HCT116 (cell line): ENCODE measurements around the gene TES. TPM values are rescaled to one million over a fixed set of nuclear protein-coding genes. Genes with fewer than 3 reads are reported as not detected.

Experiments
- ATAC-seq: fragments of 200-7000 bp; cut with Tn5 transposase; 2 replicates; pipeline ENCODE4 v1.9.1; 2020; ENCODE audit warnings: mild to moderate bottlenecking, moderate library complexity
- BruUV-seq: library from RNA; stranded (reverse); fragments of 400-500 nt; replicated peaks from 2 replicates; lab custom pipeline; 2021; lab: Mats Ljungman, UMichigan
- CTCF ChIA-PET: fragments of 300-600 bp; sonication (Branson Sonifier 250); formaldehyde crosslinking; loops from one replicate; lab custom pipeline; 2021; ENCODE audit warnings: antibody characterized with exemption; lab: Charles Lee
- POLR2A ChIA-PET: fragments of 300-600, 350-600 bp; sonication (Branson Sonifier 250); formaldehyde crosslinking; loops from one replicate; lab custom pipeline; 2021; ENCODE audit warnings: antibody characterized with exemption; lab: Charles Lee
- RAD21 ChIA-PET, 2 experiments: fragments of 300-600 bp; sonication (Branson Sonifier 250); formaldehyde crosslinking; loops; one replicate each; lab custom pipeline; 2023; ENCODE audit warnings: low total read pairs in 2 of 2; ENCODE audit not compliant: uncharacterized antibody in 2 of 2, unreplicated experiment in 2 of 2, low non-redundant PET in 1 of 2; lab: Charles Lee
- DNase-seq: peaks from one replicate; pipeline ENCODE4 v3.0.0-alpha.2; 2010; ENCODE audit warnings: low read depth, low spot score
- H2AFZ ChIP-seq: fragments of 200-600 bp; shearing (Covaris generic), sonication (generic); 2 replicates; pipeline ENCODE4 v1.6.1; 2017; ENCODE audit warnings: low read depth, mixed run types, mixed read lengths, antibody characterized with exemption, low read length; ENCODE audit not compliant: poor library complexity, severe bottlenecking
- H3K27ac ChIP-seq: 2 replicates; pipeline ENCODE4 v1.5.1; 2012; ENCODE audit warnings: low read depth, low read length
- H3K27me3 ChIP-seq: fragments of 200-600 bp; sonication (generic); 2 replicates; pipeline ENCODE4 v1.6.1; 2016; ENCODE audit warnings: mixed run types, low read length, mixed read lengths; ENCODE audit not compliant: insufficient read depth
- H3K36me3 ChIP-seq, 2 experiments: fragments of 200-500 bp in 1 of 2; fragments of 200-600 bp in 1 of 2; sonication (Bioruptor generic) in 1 of 2; sonication (generic) in 1 of 2; 2 replicates each; pipeline versions ENCODE4 v1.5.1 to v1.6.1; 2014 to 2016; ENCODE audit warnings: low read length in 2 of 2, inconsistent platforms in 1 of 2, mixed read lengths in 1 of 2, mixed run types in 1 of 2; ENCODE audit not compliant: insufficient read depth in 2 of 2, control insufficient read depth in 1 of 2
- H3K4me1 ChIP-seq, 2 experiments: fragments of 200-600 bp in 1 of 2; sonication (generic) in 1 of 2; 2 replicates each; pipeline versions ENCODE4 v1.5.1 to v1.6.1; 2012 to 2017; ENCODE audit warnings: low read length in 2 of 2, inconsistent platforms in 1 of 2, mild to moderate bottlenecking in 1 of 2, mixed read lengths in 1 of 2, mixed run types in 1 of 2, moderate library complexity in 1 of 2; ENCODE audit not compliant: insufficient read depth in 2 of 2, control insufficient read depth in 1 of 2
- H3K4me2 ChIP-seq: fragments of 200-600 bp; sonication (generic); 2 replicates; pipeline ENCODE4 v1.6.1; 2017; ENCODE audit warnings: mixed run types, low read length, mixed read lengths
- H3K4me3 ChIP-seq, 2 experiments: fragments of 200-600 bp in 1 of 2; sonication (generic) in 1 of 2; replicated peaks in 1 of 2; 2 replicates each; pipeline ENCODE4 v1.5.1; 2011 to 2016; ENCODE audit warnings: low read length in 2 of 2, control low read depth in 1 of 2, low read depth in 1 of 2, mild to moderate bottlenecking in 1 of 2, mixed read lengths in 1 of 2, mixed run types in 1 of 2
- H3K79me2 ChIP-seq: fragments of 200-600 bp; sonication (generic); 2 replicates; pipeline ENCODE4 v1.6.1; 2017; ENCODE audit warnings: mild to moderate bottlenecking, mixed run types, low read length, moderate library complexity, mixed read lengths; ENCODE audit not compliant: insufficient read depth
- H3K9ac ChIP-seq: fragments of 200-600 bp; sonication (generic); 2 replicates; pipeline ENCODE4 v1.6.1; 2016; ENCODE audit warnings: low read length, mixed read lengths
- H3K9me2 ChIP-seq: fragments of 200-600 bp; sonication (generic), shearing (Covaris generic); 2 replicates; pipeline ENCODE4 v1.6.1; 2017; ENCODE audit warnings: mixed run types, mild to moderate bottlenecking, moderate library complexity; ENCODE audit not compliant: insufficient read depth
- H3K9me3 ChIP-seq, 2 experiments: fragments of 200-500 bp in 1 of 2; fragments of 200-600 bp in 1 of 2; sonication (Bioruptor generic) in 1 of 2; sonication (generic) in 1 of 2; 2 replicates each; pipeline ENCODE4 v1.6.1; 2014 to 2017; ENCODE audit warnings: low read length in 2 of 2, mixed read lengths in 2 of 2, inconsistent platforms in 1 of 2, low read depth in 1 of 2, mild to moderate bottlenecking in 1 of 2, mixed run types in 1 of 2, moderate library complexity in 1 of 2; ENCODE audit not compliant: control insufficient read depth in 1 of 2, insufficient read depth in 1 of 2
- H4K20me1 ChIP-seq: fragments of 200-600 bp; sonication (generic), shearing (Covaris generic); 2 replicates; pipeline ENCODE4 v1.6.1; 2017; ENCODE audit warnings: mixed run types, mild to moderate bottlenecking, moderate library complexity; ENCODE audit not compliant: insufficient read depth
- ELF1 ChIP-seq: IDR thresholded peaks from 2 replicates; pipeline ENCODE4 v1.6.1; 2012; ENCODE audit warnings: low read depth, borderline replicate concordance
- EZH2 ChIP-seq: fragments of 200-600 bp; sonication (generic); IDR thresholded peaks from 2 replicates; pipeline ENCODE4 v1.6.1; 2017; ENCODE audit warnings: antibody characterized with exemption, mixed run types
- EZH2phosphoT487 ChIP-seq: fragments of 200-600 bp; IDR thresholded peaks from 2 replicates; pipeline ENCODE4 v1.6.1; 2018; ENCODE audit warnings: antibody characterized with exemption, borderline replicate concordance
- SIN3A ChIP-seq: IDR thresholded peaks from 2 replicates; pipeline ENCODE4 v1.6.1; 2012; ENCODE audit warnings: low read depth
- SP1 ChIP-seq: IDR thresholded peaks from 2 replicates; pipeline ENCODE4 v1.6.1; 2012; ENCODE audit warnings: low read depth
- TCF7L2 ChIP-seq: IDR thresholded peaks from 2 replicates; pipeline ENCODE4 v1.7.0; 2011; ENCODE audit warnings: borderline replicate concordance, inconsistent platforms; ENCODE audit not compliant: insufficient read depth, insufficient read length; ENCODE audit errors: extremely low read depth
- intact Hi-C: fragments of 100-400 bp; cut with micrococcal nuclease; formaldehyde crosslinking; loops from 2 replicates; pipeline ENCODE4 v1.10.0; 2022
- total RNA-seq: library from RNA; stranded (reverse); gene quantifications from one replicate; pipeline ENCODE4 v1.2.1, GENCODE V29; 2021; ENCODE audit not compliant: unreplicated experiment
- TF ChIP-seq, protein P1 (sequence below), 3 experiments: fragments of 200-600 bp in 1 of 3; sonication (generic) in 1 of 3; IDR thresholded peaks in 2 of 3; conservative IDR thresholded peaks in 1 of 3; 2 replicates each; pipeline ENCODE4 v1.5.1; 2012 to 2017; ENCODE audit warnings: low read depth in 2 of 3, low read length in 2 of 3, antibody characterized with exemption in 1 of 3, borderline replicate concordance in 1 of 3, control low read depth in 1 of 3, mild to moderate bottlenecking in 1 of 3, mixed read lengths in 1 of 3, mixed run types in 1 of 3, moderate library complexity in 1 of 3; ENCODE audit not compliant: insufficient read depth in 1 of 3

Gene TES
- total RNA-seq, 1 experiment from 2014 or later, result 129 TPM

DNA sequence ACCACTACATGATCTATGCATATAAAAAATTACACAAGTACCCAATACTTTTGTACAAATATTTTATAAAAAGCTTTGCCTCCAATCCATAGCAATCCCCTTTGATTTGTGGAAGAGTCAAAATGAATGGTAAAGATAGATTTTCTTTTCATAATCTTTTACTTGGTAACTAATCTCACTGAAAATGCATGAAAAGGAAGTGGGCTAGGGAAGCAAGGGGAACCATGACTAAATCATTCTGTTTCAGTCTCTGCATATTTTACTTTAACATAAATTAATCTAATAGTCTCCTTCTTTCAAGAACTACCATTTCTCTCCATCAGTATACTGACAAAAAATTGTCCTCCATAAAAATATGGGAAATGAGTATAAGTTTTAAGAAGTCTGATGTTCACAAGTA lies 96.9 kb downstream of the TES start:
- POLR2A ChIA-PET, result no interaction called here
- no peaks in the 10 kb centered on the region for H3K79me2 ChIP-seq
- H3K4me2 ChIP-seq, result no peak overlapping the region
- no peaks in the 10 kb centered on the region for H3K27me3 ChIP-seq
- H3K9me2 ChIP-seq, result no peaks in the 10 kb centered on the region
- no peak overlapping the region for H3K4me3 ChIP-seq
- no peak overlapping the region for H3K27ac ChIP-seq
- H3K36me3 ChIP-seq, result no peaks in the 10 kb centered on the region
- CTCF ChIA-PET, result no interaction called here
- peaks cover 0 to 13% of the 10 kb centered on the region in 2 experiments; a peak in 2 of 4 replicates for H3K4me1 ChIP-seq
- DNase-seq (no peak), ATAC-seq (no peak)
- TF ChIP-seq EZH2 (no peak), SP1 (no peak), EZH2phosphoT487 (no peak), ELF1 (no peak), TCF7L2 (no peak), SIN3A (no peak)
- TF ChIP-seq, protein P1, sequence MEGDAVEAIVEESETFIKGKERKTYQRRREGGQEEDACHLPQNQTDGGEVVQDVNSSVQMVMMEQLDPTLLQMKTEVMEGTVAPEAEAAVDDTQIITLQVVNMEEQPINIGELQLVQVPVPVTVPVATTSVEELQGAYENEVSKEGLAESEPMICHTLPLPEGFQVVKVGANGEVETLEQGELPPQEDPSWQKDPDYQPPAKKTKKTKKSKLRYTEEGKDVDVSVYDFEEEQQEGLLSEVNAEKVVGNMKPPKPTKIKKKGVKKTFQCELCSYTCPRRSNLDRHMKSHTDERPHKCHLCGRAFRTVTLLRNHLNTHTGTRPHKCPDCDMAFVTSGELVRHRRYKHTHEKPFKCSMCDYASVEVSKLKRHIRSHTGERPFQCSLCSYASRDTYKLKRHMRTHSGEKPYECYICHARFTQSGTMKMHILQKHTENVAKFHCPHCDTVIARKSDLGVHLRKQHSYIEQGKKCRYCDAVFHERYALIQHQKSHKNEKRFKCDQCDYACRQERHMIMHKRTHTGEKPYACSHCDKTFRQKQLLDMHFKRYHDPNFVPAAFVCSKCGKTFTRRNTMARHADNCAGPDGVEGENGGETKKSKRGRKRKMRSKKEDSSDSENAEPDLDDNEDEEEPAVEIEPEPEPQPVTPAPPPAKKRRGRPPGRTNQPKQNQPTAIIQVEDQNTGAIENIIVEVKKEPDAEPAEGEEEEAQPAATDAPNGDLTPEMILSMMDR (IDR thresholded peaks at IDR 0.05 in 2 of 3, conservative IDR thresholded peaks at IDR 0.05 in 1 of 3; ENCODE audit: borderline replicate concordance in 1 of 3, insufficient read depth in 1 of 3, low read depth in 2 of 3, low read length in 2 of 3), result no peak
- H4K20me1 ChIP-seq, result no peaks in the 10 kb centered on the region
- H3K9ac ChIP-seq, result no peak overlapping the region
- RAD21 ChIA-PET, result no interaction called here
- H3K9me3 ChIP-seq, result no peaks in the 10 kb centered on the region
- intact Hi-C loops, result no loop called here
- BruUV-seq, result no TSS peak
- H2AFZ ChIP-seq, result no peak overlapping the region

Other genes with a start within 250 kb of the TES start
- 0.12 TPM for gene TFEC, start 179.8 kb upstream of the TES start, total RNA-seq